ENCODE measurements around the gene DNAJB9.

- TF ChIP-seq CEBPZ (IDR thresholded peaks at IDR 0.05; ENCODE audit: low read depth, low read length) (no peak), SREBF2 (IDR thresholded peaks at IDR 0.05; ENCODE audit: low read length) (no peak), NFIC (IDR thresholded peaks at IDR 0.05; ENCODE audit: low read depth, low read length) (0 out of 2 replicates have a peak, but pooled peaks have one; percentile 21), POLR2AphosphoS5 (IDR thresholded peaks at IDR 0.05; ENCODE audit: low read length) (no peak), SMARCA5 (IDR thresholded peaks at IDR 0.05) (no peak), CEBPB (IDR thresholded peaks at IDR 0.05; ENCODE audit: borderline replicate concordance in 1 of 2, low read depth in 2 of 2, low read length in 2 of 2) (no peak), ATF3 (IDR thresholded peaks at IDR 0.05; ENCODE audit: borderline replicate concordance, extremely low read depth, low read depth, low read length) (no peak), EZH2 (IDR thresholded peaks at IDR 0.05; ENCODE audit: borderline replicate concordance, control insufficient read depth, low read depth, low read length) (no peak), PAX8 (IDR thresholded peaks at IDR 0.05) (no peak), CTCF (IDR thresholded peaks at IDR 0.05 in 2 of 3, conservative IDR thresholded peaks at IDR 0.05 in 1 of 3; ENCODE audit: control insufficient read depth in 2 of 3, extremely low read depth in 1 of 3, insufficient read depth in 1 of 3, low read depth in 3 of 3, low read length in 3 of 3) (no peak), CHD4 (IDR thresholded peaks at IDR 0.05) (no peak), ZNF274 (IDR thresholded peaks at IDR 0.05; ENCODE audit: insufficient read depth, insufficient read length) (no peak), SMC3 (IDR thresholded peaks at IDR 0.05; ENCODE audit: borderline replicate concordance, low read length) (no peak), CREM (IDR thresholded peaks at IDR 0.05; ENCODE audit: low read depth) (no peak)
Observed at GRCh38 chr7:108568801-108569380, 783 bp upstream of the DNAJB9 start.
